Stimulated activated CD4-positive, alpha-beta T cell treated with anti-CD3 and anti-CD28 coated beads, Interleukin-12 subunit alpha, Interleukin-12 subunit beta, amount 100 ng/mL, for 4 hours (primary cell): Measurements from ENCODE around the gene FLT4.

Experiments
- DNase-seq: peaks from one replicate; pipeline ENCODE4 v3.0.0-alpha.2; 2020

The FLT4 gene

DNA sequence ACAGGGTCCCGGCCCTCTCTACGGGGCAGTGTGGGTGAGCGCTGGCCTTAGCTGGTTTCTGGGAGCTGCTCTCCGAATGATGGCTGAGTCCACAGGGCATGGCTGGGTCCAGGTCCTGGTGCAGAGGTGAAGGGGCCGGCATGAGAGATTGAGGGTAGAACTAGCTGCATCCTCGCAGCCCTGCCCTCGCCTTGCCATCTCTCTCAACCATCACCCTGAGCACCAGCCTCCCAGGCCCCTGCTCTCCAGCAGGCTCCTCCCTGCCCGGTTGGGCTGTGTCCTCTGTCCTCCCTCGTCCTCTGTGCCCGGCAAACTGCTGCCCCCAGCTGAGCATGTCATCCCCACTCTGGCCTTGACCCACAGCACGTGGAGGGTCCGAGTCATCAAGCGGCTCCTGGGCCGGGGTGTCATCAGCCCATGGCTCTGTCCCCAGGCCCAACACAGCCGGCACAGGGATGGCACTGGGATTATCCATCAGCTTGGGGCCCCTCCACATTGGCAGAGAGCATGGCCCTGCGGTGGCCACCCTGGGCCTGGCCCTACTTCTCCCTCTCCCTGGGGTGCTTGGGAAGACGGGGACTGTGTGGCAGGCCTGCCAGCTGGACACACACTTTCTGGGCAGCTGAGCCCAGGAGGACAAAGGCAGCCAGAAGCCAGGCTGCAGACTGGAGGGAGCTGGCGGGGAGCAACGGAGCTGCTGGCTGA is 8.4 kb downstream of the FLT4 start:
- no peak for DNase-seq

DNA sequence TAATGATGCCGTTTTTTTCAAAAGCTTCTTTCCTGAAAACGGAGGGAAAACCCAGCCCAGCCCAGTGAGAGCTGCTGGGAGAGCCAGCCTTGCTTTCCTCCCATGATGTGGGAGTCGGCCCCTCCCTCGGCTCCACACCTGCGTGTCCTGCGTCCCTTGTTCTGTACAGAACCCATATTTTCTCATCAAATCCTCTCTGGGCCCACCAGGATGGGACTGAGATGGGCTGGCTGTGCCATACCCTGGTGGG is 8.9 kb downstream of the FLT4 start:
- DNase-seq: no peak

DNA sequence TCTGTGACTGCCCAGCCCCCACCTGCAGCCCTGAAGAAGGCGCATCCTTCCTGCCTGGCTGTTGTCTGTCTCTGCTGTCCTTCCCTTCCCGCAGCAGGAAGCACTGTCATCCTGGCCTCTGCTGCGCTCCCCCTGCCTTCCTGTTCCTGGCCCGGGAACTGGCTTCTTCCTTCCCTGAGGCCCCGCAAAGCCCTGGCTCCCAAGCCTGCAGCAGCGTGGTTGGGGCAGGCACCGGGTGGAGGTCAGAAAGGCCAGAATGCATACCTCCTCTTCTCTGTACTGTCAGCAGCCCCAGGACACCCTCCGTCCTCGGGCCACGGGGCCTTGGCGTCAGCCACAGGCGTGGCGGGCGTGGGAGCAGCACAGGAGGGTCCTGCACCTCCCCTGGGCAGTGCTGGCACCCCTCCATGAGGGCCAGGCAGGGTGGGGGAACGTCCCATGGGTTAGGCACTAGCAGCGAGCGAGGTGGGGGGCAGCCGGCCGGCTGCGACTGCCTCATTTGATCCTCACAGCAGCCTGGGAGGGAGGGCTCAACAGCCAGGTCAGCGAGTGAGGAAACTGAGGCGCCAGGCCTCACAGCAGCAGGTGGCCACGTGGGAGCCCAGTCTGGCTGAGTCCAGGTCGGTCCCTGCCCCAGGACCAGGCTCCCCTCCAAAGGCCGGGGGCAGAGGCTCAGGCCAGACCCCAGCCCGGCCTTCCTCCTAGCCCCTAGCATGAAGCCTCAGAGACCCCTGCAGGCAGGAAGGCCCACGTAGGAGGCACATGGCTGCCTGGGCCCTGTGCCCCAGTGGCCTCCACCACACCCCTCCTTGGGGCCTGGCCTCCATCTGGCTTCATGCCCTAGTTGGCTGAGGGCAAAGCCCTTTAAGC is 9.4 kb downstream of the FLT4 start:
- no peak for DNase-seq

DNA sequence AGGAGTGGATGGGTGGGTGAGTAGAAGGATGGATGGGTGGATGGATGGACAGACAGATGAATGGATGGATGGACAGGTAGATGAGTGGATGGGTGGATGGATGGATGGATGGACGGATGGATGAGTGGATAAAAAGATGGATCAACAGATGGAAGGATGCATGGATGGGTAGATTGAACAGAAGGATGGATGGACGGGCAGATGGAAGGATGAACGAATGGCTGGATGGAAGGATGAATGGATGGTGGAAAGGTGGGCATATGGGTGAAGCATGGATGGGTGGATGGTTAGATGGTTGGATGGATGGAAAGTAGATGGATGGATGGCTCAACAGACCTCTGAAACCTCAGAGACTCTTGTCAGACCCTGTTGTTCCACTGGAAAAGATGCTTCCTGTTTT is 10.1 kb downstream of the FLT4 start:
- no peak for DNase-seq

DNA sequence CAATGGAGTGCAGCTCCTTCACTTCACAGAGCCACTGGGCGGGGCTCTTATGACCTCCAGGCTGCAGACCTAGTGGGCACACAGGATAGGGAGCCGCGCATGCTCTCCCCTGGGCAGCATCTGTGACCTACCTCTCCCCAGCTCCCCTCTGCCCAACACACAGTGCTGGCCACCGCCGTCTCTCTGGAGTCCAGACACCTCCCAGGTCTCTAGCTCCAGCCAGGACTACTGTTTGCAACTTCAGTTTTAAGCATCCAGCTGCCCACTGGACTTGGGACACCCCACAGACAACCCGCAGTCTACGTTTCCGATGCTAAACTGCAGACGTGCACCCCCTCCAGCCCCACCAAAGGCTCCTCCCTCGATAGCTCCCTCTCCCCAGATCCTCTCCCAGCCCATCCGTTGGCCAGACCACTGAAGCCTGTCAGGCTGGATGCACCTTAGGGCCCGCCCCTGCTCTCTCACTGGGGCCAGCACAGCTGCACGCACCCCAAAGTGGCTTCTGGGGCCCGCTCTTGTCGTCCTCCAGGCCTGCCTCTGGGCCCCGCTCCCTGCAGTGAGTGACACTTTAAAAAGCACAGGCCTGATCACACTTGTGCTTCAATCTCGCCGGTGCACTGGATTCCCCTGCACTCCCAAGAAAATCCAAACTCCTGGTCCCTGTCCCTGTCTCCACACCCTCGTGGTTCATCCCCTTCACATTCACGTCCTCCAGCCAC is 11.3 kb downstream of the FLT4 start:
- no peak for DNase-seq

DNA sequence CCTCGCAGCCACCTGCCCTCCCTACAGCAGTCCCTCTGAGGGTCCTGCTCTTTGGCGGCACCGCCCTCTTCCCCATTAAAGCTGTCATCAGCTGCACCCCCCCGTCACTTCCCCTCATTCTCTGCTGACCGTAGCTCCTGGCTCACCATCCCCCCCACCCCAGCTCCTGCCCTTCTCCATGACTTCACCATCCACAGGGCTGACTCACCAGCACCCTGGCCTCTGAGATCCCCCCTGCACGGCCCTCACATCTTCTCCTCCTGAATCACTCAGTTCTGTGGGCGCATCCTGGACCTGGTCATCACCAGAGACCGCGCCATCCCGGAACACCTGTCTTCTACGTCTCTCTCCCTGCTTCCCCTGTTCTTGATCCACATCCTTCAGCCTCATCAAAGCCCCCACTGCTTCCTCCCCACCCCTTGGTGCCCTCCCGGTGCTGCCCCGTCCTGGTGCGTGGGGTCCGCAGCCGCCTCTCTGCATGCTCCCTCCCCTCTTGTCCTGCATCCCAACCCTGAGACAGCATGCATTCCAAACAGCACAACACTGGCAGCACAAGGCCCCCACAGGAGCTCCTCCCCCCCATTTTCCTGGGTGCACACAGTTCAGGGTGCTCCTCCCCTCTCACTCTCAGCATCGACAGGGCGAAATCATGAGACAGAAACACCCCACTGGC is 12.9 kb downstream of the FLT4 start:
- no peak for DNase-seq

DNA sequence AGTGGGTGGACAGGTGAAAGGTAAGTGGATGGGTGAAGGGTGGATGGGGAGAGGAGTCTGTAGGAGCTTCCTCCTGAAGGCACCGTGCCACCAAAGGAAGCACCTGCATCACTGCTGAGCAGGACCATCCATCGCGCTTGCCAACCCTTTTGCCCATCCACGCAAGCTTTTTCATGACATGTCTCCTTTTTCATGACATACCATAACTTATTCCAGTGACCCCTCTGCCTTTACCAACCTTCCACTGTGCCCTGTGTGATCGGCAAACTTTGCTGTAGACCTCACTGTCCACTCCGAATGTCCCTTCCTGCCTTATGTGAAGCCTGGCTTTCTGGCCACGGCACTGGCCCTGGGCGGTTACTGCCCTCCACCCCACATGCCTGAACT is 13.4 kb downstream of the FLT4 start:
- DNase-seq: no peak

DNA sequence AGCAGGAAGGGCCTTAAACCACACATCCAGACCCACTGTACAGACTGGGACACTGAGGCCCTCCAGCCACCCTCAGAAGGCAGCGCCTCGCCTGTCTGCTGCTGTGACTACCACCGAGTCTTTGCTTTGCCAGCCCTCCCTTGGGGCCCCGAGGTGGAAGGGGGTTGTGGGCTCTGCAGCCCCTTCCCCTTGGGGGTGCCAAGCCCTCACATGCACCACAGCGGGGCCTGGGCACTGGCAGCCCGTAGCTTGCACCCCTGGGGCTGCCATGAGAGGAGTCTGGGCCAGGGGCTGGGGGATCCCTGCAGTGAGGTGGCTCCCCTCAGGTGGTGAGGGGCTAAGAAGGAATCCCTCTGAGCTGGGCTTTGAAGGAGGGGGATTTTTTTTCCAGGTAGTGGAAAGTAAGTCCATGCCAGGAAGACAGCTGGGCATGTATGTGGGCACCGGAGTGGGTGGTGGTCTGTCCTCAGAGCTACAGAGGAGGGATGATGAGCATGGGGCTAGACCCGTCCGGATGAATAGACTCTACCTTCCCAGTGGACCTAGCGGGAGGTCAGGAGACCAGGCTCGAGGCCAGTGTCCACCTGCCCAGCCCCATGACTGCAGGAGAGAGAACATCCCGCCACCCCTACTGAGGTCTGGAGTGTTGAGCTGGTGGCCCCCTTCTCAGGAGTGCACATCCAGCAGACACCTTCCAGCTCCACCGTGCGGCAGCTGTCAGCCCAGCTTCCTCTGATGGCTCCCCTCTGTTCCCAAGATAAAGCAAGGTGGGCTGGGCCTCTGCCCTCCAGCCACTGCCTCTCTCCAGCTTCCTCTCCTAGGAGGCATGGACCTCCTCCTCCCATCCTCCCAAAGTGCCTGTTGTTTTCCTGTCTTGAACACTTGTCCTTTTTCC is 15.9 kb downstream of the FLT4 start:
- no peak for DNase-seq

DNA sequence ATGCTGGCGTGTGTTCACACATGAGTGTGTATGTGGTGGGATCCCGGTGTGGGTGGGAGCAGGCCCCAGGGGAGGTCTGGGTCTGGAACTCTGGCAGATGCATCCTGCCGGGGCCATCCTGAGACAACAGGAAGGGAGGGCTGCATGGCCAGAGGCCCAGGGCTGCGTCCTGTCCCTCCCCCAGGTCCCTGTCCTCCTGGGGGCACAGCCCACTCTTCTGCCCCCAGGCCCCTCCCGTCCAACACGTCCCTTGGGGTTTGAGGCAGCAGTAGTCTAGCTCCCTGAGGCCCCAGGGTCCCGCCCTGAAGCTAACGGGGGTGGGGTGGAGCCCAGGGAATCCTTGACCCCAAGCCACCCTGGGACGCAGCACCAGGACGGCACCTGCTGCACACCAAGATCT is 16.6 kb downstream of the FLT4 start:
- no peak for DNase-seq

DNA sequence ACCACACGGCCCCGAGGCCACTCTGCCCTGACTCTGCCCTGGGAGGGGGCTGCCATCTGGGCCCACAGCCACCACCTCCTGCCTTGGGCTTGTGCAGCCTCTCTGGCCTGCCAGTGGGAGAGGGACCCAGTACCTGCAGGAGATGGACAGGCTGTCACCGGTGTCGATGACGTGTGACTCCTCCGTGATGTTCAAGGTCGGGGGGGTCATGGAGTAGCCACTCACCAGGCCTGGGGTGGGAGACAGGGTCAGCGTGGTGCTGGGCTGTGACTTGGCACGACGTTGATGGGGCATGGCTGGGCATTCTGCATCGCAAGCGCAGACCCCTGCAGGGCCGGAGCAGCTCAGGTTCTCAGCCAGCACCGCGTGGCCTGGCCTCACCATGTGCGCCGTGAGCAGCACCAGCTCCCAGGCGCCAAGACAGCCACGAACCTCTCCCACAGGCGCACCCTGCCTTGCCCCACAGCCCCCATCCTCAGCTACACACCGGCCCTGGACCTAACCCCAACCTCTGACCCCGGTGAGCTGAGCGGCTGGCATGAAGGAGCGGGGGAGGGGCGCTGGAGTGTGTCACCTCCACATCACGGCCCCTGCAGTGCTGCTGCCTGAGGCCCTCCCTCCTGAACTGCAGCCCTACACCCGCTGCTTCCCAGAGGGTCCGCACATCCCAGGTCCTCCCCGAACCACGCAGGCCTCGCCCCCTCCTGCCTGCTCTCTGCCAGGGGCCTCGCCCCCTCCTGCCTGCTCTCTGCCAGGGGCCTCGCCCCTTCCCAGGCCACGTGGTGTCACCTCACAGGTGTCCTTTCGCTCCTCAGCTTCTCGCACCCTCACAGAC is 17.6 kb downstream of the FLT4 start:
- DNase-seq: no peak

DNA sequence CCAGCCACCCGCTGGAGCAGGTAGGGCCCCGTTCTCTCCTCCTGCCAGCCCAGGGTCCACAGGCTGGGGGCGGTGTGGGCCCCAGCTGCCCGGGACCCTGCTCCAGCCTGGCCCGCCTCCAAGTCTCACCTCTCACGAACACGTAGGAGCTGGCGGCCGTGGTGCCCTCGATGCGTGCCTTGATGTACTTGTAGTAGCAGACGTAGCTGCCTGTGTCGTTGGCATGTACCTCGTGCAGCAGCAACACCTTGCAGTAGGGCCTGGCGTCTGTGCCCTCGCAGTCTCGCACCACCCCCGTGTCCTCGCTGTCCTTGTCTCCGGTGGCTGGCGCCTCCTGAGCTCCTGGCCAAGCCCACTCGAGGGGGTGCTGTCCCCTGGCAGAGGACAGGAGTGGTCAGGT is 19.0 kb downstream of the FLT4 start:
- DNase-seq: no peak

DNA sequence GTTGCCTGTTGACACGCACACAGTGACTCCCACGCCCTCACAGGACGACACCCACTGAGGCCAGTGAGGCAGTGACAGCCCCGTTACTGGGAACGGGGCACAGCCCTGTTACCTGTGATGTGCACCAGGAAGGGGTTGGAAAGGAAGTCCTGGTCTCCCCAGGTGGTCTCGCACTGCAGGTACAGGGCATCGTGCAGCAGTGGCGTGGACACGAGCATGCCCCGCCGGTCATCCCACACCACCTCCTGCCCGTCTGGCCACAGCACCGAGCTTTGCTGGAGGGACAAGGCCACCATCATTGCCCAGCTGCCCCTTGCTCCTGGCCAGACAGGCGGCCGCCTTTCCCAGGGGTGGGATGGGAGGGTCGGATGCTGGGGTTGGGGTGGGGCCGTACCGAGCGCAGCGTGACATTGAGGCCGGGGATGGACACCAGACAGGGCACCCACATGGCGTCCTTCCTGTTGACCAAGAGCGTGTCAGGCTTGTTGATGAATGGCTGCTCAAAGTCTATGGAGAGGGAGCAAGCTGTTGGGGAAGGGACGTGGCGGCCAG is 19.5 kb downstream of the FLT4 start:
- DNase-seq: no peak

DNA sequence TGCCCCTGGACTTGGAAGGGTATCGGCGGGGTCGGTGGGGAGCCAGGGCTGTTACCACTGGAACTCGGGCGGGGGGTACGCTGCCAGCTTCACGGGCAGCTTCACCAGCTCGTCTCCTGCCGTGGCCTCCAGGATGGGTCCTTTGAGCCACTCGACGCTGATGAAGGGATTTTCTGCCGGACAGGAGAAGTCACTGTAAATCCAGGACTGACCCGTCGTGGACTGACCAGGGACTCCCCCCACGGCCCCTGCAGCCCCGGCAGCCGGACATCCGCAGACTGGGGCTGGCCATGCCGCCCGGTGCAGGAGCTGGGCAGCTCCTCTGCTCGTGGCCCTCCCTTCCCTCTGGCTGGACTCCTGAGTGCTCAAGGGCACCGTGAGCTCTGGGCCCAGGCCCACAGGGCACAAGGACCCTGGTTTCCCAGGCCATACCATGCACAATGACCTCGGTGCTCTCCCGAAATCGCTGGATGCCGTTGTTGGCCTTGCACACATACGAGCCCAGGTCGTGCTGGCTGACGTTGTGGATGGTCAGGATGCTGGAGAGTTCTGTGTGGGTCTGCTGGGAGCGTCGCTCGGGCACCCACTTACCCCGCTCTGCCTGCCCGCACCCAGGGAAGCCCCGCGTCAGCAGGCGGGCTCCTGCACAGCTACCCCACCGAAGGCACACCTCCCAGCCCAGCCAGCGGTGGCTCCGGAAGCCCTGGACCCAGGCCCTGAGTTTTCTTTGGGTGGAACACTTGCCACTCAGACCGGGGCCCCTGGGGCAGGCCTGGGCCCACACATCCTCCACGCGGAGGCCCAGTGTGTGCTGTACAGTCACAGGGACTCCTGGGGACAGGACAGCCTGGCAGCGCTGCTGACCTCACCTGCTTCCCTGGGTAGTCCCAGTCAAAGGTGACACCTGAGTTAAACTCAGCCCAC is 20.3 kb downstream of the FLT4 start:
- no peak for DNase-seq

DNA sequence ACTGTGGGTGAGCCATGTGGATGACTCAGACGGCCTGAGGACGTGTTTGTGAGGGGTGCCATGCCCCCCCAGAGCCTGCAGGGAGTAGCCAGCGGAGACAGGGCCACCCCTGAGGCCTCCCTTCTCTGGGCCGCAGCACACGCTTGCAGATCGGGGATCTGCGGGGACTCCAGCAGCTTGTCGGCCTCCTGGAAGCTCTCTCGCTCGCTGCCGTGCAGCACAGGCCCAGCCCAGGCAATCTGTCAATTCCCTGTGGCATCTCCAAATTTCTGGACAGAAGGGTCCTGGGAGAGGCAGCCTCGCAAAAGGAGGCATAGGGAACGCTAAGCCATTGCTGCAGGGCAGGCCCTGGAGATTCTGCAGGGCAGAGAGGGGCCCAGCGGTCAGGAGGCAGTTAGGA is 21.2 kb downstream of the FLT4 start:
- no peak for DNase-seq

DNA sequence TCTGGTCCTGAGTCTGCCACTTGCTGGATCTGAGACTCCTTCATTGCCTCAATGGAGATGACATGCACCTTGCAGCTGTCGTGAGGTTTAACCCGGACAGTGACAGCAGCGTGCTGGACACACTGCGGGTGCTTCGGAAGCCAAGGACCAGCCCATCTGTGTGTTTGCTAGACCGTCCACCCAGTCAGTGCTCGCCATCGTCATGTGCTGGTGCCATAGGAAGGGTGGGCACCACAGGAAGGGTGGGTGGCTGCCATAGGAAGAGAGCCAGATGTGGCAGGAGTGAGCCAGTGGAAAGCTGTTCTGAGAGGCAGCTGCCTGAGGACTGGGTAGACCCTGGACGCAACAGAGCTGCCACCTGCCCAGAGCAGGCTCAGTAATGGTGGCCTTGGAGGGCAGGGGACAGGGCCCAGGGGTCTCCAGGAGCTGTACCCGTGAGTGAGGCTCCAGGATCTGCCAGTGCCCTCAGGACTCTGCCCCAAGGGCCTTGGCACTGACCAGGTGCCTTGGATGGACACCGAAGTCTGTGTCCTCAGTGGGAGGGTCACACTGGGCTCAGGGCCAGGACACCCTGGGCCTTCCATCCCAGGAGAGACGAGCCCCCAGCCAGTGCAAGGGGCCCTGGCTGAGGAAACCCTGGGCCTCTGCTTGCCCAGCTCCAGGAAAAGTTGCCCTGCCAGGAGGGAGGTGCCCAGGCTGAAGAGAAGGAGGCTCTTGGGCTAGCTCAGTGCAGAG is 21.8 kb downstream of the FLT4 start:
- DNase-seq: no peak

DNA sequence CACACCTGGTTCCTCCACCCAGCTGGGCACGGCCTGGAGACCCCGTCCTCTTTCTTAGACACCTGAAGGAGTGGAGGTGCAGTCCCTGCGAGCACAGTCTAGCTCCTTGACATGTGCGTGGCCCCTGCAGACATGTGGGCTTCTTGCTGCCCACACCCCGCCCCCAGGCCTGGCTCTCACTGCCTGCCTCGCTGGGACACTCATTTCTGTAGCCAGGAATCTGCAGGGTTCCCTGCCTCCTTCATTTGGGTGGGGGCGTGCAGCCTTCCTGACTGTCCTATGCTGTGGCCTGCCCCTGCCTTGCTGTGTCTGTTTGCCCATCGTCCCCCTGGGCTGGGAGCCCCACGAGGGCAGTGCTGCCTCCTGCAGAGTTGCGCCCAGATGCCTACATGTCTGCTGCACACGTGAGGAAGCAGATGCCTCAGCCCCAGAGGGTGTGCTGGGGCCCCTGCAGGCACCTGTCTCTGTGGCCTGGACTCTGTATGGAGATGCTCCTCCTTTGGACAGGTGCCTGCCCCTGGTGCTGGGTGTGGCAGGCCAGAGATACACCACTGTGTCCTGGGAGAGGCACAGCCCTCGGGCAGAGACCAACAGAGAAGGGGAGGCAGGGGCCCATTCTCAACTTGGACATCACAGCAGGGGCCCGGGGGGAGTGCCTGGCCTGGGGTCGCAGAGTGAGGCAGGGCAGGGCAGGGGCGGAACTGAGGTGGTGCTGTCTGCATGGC is 22.6 kb downstream of the FLT4 start:
- no peak for DNase-seq

DNA sequence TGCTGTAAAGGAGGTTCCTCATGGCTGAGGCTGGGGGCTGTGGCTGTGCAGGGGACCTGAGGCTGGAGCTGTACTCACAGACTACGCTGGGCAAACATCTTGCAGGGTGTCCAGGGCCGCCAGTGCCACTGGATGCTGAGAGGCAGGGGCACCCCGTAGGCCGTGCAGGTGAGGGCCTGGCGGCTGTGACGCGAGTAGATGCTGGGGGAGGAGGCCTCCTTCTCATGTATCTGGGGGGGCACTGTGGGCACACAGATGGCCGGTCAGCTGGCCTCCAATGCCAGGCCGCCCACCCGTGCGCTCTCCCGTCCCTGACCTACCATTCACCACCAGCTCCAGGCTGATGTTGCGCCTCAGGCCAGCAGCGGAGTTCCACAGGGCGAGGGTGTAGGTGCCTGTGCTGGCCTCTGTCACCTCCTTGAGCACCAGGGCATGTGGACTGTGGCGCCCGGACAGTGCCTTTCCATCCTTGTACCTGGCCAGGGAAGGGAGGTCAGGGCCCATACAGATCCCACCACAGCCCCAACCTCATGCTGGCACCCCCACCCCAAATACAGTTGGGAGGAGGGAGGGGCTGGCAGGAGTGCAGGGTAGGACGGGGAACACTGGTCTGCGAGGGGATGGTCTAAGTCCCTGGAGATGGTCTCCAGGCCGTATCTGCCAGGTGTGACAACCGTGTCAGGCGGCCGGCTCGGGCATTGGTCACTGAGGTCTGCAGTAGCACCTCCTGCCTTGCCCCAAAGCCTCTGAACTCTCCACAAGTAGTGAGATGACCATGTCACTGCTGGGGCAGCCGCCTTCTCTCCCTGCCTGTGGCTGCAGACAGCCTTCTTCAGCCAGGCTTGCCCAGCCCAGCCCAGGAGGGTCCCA is 23.4 kb downstream of the FLT4 start:
- DNase-seq: no peak
